C4-2B (cell line): Measurements from ENCODE around the gene RPP14.

Experiments
- CTCF ChIP-seq: fragments of 450-650 bp; conservative IDR thresholded peaks from 2 replicates; pipeline ENCODE4 v1.5.1; 2017; ENCODE audit warnings: mild to moderate bottlenecking
- ZFX ChIP-seq: fragments of 450-650 bp; IDR thresholded peaks from 2 replicates; pipeline ENCODE4 v1.6.1; 2017

- TF ChIP-seq CTCF (no peak), ZFX (no peak)
Observed at GRCh38 chr3:58329922-58330413, 23.9 kb downstream of the RPP14 start.
